K562 (cell line): Measurements from ENCODE around the gene IMMP2L. TPM values are rescaled to one million over a fixed set of nuclear protein-coding genes. Genes with fewer than 3 reads are reported as not detected.

Experiments
- ATAC-seq: fragments of 200-7000 bp; cut with Tn5 transposase; 3 replicates; pipeline ENCODE4 v1.9.1; 2020; ENCODE audit warnings: moderate library complexity
- BruUV-seq: library from RNA; stranded (reverse); fragments of 400-500 nt; replicated peaks from 2 replicates; lab custom pipeline; 2021; lab: Mats Ljungman, UMichigan
- CTCF ChIA-PET: fragments of 300-600 bp; formaldehyde crosslinking; extraction: SDS; loops from one replicate; lab custom pipeline; 2021; ENCODE audit warnings: low intra/inter-chr PET ratio; lab: Yijun Ruan, JAX
- POLR2A ChIA-PET: fragments of 300-600, 350-650 bp; sonication (Branson Sonifier 250); formaldehyde crosslinking; extraction: SDS; loops from one replicate; lab custom pipeline; 2021; ENCODE audit warnings: antibody characterized with exemption, inconsistent platforms; lab: Yijun Ruan, JAX
- DNase-seq, 4 experiments: peaks; one replicate each; pipeline versions ENCODE4 v3.0.0 to v3.0.0-alpha.2; 2011 to 2018; ENCODE audit warnings: low spot score in 3 of 4, mixed read lengths in 3 of 4; ENCODE audit errors: extremely low read depth in 1 of 4
- FAIRE-seq: peaks from 2 replicates; lab custom pipeline; 2011; peaks lifted over from hg19 to GRCh38; lab: Jason Lieb, UNC
- H2AFZ ChIP-seq: 2 replicates; pipeline ENCODE4 v1.6.0; 2011; ENCODE audit warnings: low read depth, low read length, control low read depth, inconsistent platforms
- H3K27ac ChIP-seq: fragments of 200-600 bp; 3 replicates; pipeline ENCODE4 v1.8.0; 2011; ENCODE audit warnings: low read depth, mild to moderate bottlenecking, control low read depth, inconsistent platforms, low read length, moderate library complexity, mixed read lengths; ENCODE audit errors: extremely low read depth
- H3K27me3 ChIP-seq, 2 experiments: fragments of 300-600 bp in 1 of 2; 2 replicates in 1 of 2; 3 replicates in 1 of 2; pipeline versions ENCODE4 v1.6.0 to v1.8.0; 2011; ENCODE audit warnings: inconsistent platforms in 2 of 2, low read length in 2 of 2, mild to moderate bottlenecking in 1 of 2, mixed read lengths in 1 of 2, moderate library complexity in 1 of 2; ENCODE audit not compliant: control insufficient read depth in 2 of 2, insufficient read depth in 2 of 2
- H3K36me3 ChIP-seq: fragments of 300-600 bp; 3 replicates; pipeline ENCODE4 v1.8.0; 2011; ENCODE audit warnings: mild to moderate bottlenecking, low read length, inconsistent platforms; ENCODE audit not compliant: control insufficient read depth, insufficient read depth
- H3K4me1 ChIP-seq, 2 experiments: fragments of 200-600 bp in 1 of 2; replicated peaks in 1 of 2; 2 replicates in 1 of 2; 3 replicates in 1 of 2; pipeline versions ENCODE4 v1.5.1 to v1.8.0; 2011; ENCODE audit warnings: inconsistent platforms in 2 of 2, low read length in 2 of 2, mild to moderate bottlenecking in 1 of 2, mixed read lengths in 1 of 2, moderate library complexity in 1 of 2; ENCODE audit not compliant: control insufficient read depth in 2 of 2, insufficient read depth in 2 of 2
- H3K4me2 ChIP-seq: 2 replicates; pipeline ENCODE4 v1.6.1; 2011; ENCODE audit warnings: low read length, control low read depth, inconsistent platforms, mixed read lengths; ENCODE audit not compliant: insufficient read depth
- H3K4me3 ChIP-seq: fragments of 200-600 bp; sonication (generic), shearing (Covaris generic); 2 replicates; pipeline ENCODE4 v1.5.1; 2016; ENCODE audit warnings: control low read depth, inconsistent platforms
- H3K79me2 ChIP-seq: fragments of 200-600 bp; 3 replicates; pipeline ENCODE4 v1.8.0; 2011; ENCODE audit warnings: low read length, inconsistent platforms; ENCODE audit not compliant: control insufficient read depth, insufficient read depth
- H3K9ac ChIP-seq, 2 experiments: 2 replicates each; pipeline versions ENCODE4 v1.6.0 to v1.6.1; 2011; ENCODE audit warnings: low read depth in 2 of 2, low read length in 2 of 2, control low read depth in 1 of 2, inconsistent platforms in 1 of 2, mild to moderate bottlenecking in 1 of 2, mixed read lengths in 1 of 2; ENCODE audit not compliant: insufficient read depth in 1 of 2
- H3K9me1 ChIP-seq: one replicate; pipeline ENCODE4 v1.6.0; 2011; ENCODE audit warnings: inconsistent platforms, mild to moderate bottlenecking, low read length, moderate library complexity; ENCODE audit not compliant: control insufficient read depth, insufficient read depth
- H3K9me3 ChIP-seq: replicated peaks from 2 replicates; pipeline ENCODE4 v1.5.1; 2011; ENCODE audit warnings: low read depth, low read length, inconsistent platforms; ENCODE audit not compliant: control insufficient read depth, insufficient read depth
- H4K20me1 ChIP-seq: replicated peaks from 2 replicates; pipeline ENCODE4 v1.6.1; 2011; ENCODE audit warnings: low read length, inconsistent platforms, mixed read lengths; ENCODE audit not compliant: control insufficient read depth, insufficient read depth
- CBX8 ChIP-seq: fragments of 200-600 bp; sonication (generic); IDR thresholded peaks from 2 replicates; pipeline ENCODE4 v1.6.1; 2012; ENCODE audit warnings: borderline replicate concordance, mixed run types, low read depth, mild to moderate bottlenecking, moderate library complexity, mixed read lengths, low read length, control low read depth, inconsistent platforms; ENCODE audit not compliant: poor library complexity, severe bottlenecking; ENCODE audit errors: extremely low read depth
- EP400 ChIP-seq: fragments of 450-650 bp; IDR thresholded peaks from 2 replicates; pipeline ENCODE4 v1.6.1; 2017; ENCODE audit warnings: antibody characterized with exemption, mild to moderate bottlenecking, moderate library complexity
- EZH2 ChIP-seq: IDR thresholded peaks from 2 replicates; pipeline ENCODE4 v1.6.1; 2012; ENCODE audit warnings: low read depth, mild to moderate bottlenecking, inconsistent platforms, low read length, borderline replicate concordance
- HNRNPUL1 ChIP-seq: fragments of 200-400 bp; formaldehyde crosslinking; IDR thresholded peaks from 2 replicates; pipeline ENCODE4 v1.6.1; 2017; ENCODE audit warnings: low read length
- KLF13 ChIP-seq: fragments of 450-650 bp; IDR thresholded peaks from 2 replicates; pipeline ENCODE4 v1.6.1; 2016; ENCODE audit warnings: missing genetic modification characterization, low read depth, mild to moderate bottlenecking, missing compliant biosample characterization, moderate library complexity, borderline replicate concordance
- MTA1 ChIP-seq: fragments of 450-650 bp; IDR thresholded peaks from 2 replicates; pipeline ENCODE4 v1.6.1; 2017; ENCODE audit warnings: borderline replicate concordance
- NCOA2 ChIP-seq, 2 experiments: fragments of 450-650 bp; IDR thresholded peaks; 2 replicates each; pipeline ENCODE4 v1.6.1; 2018; ENCODE audit warnings: mild to moderate bottlenecking in 2 of 2, moderate library complexity in 1 of 2; ENCODE audit not compliant: partially characterized antibody in 2 of 2
- NFIC ChIP-seq: fragments of 450-650 bp; IDR thresholded peaks from 2 replicates; pipeline ENCODE4 v1.6.1; 2017; ENCODE audit warnings: mild to moderate bottlenecking, inconsistent platforms
- OTX1 ChIP-seq: fragments of 450-650 bp; formaldehyde crosslinking; IDR thresholded peaks from 2 replicates; pipeline ENCODE4 v1.4.0; 2022; ENCODE audit warnings: mild to moderate bottlenecking
- ZFX ChIP-seq: sonication (generic); formaldehyde crosslinking; IDR thresholded peaks from 2 replicates; pipeline ENCODE4 v1.8.0; 2022; ENCODE audit warnings: mild to moderate bottlenecking, missing genetic modification reagents, moderate library complexity
- ZNF124 ChIP-seq: sonication (generic); formaldehyde crosslinking; IDR thresholded peaks from 2 replicates; pipeline ENCODE4 v1.8.1; 2022; ENCODE audit warnings: missing genetic modification reagents
- WGBS: fragments of 100-300 bp; shearing (Covaris generic); methylation state at CpG from one replicate; pipeline ENCODE4 v1.1.6; 2016; ENCODE audit warnings: low coverage, mixed read lengths; ENCODE audit not compliant: insufficient coverage; ENCODE audit errors: missing lambda C conversion rate; 5-methylcytosine and 5-hydroxymethylcytosine counted together
- in situ Hi-C: fragments of 300-500 bp; cut with MboI; formaldehyde crosslinking; loops from 4 replicates; pipeline ENCODE4 v1.15.0; 2018; ENCODE audit warnings: inconsistent platforms, mixed read lengths
- intact Hi-C: fragments of 100-400 bp; cut with micrococcal nuclease; formaldehyde crosslinking; loops from 2 replicates; pipeline ENCODE4 v1.14.2; 2022
- polyA plus RNA-seq, 8 experiments: library from polyadenylated mRNA; depleted of rRNA in 4 of 8; stranded (reverse) in 5 of 8; unstranded in 3 of 8; fragments of >200 nt; fragmentation: Nextera tagmentation in 2 of 8; fragmentation: Illumina TruSeq in 1 of 8; extraction: Ambion mirVana in 2 of 8; extraction: Trizol in 1 of 8; gene quantifications; 2 replicates each; pipeline versions ENCODE4 v1.2.1 to v1.2.3, GENCODE V29; 2011 to 2014; ENCODE audit warnings: inconsistent platforms in 1 of 8, missing spikeins in 1 of 8
- total RNA-seq, 7 experiments: library from RNA; depleted of rRNA in 6 of 7; stranded (reverse); fragments of >200 nt in 6 of 7; fragmentation: Illumina TruSeq in 2 of 7; extraction: Trizol in 2 of 7; gene quantifications; 2 replicates each; pipeline versions ENCODE4 v1.2.1 to v1.2.3, GENCODE V29; 2011 to 2021; ENCODE audit warnings: low replicate concordance in 1 of 7
- TF ChIP-seq, protein P1 (sequence below): fragments of 250-450 bp; sonication (Bioruptor Pico); IDR thresholded peaks from 2 replicates; pipeline ENCODE4 v1.8.0; 2022; ENCODE audit warnings: inconsistent platforms
- TF ChIP-seq, protein P2 (sequence below): fragments of 450-650 bp; IDR thresholded peaks from 2 replicates; pipeline ENCODE4 v1.6.1; 2016

Gene IMMP2L
- total and polyA plus RNA-seq, 9 of the 15 experiments (the other 6 are each of a cell fraction or from before 2014, with no cell fraction given) = 29.7 to 116 (median 53.0) TPM

GRCh38 chr7:111535142-111535870 is 27.0 kb downstream of the IMMP2L start:
- no peak overlapping the region for H3K4me3 ChIP-seq
- FAIRE-seq (no peak), DNase-seq (no peak), ATAC-seq (no peak)
- no peaks in the 10 kb centered on the region for H3K27me3 ChIP-seq
- no peaks in the 10 kb centered on the region for H3K9me1 ChIP-seq
- H3K4me2 ChIP-seq = no peak overlapping the region
- H3K79me2 ChIP-seq = no peaks in the 10 kb centered on the region
- H4K20me1 ChIP-seq = no peaks in the 10 kb centered on the region
- in situ Hi-C loops = no loop called here
- intact Hi-C loops = no loop called here
- BruUV-seq = no TSS peak
- H3K36me3 ChIP-seq = peaks cover 7% of the 10 kb centered on the region; the same call in 1 of the 3 replicates
- ChIA-PET POLR2A (no interaction called here), CTCF (no interaction called here)
- no peak overlapping the region for H3K27ac ChIP-seq
- no peaks in the 10 kb centered on the region for H3K9me3 ChIP-seq
- peaks cover 0 to 10% of the 10 kb centered on the region in 2 experiments; a peak in 3 of 5 replicates for H3K4me1 ChIP-seq
- H2AFZ ChIP-seq = no peak overlapping the region
- H3K9ac ChIP-seq = no peak overlapping the region
- 78% methylated on average over 3 of the region's 3 CpGs for WGBS
- no peak for TF ChIP-seq HNRNPUL1
- peak in 1 of 2 experiments; percentile 16 for TF ChIP-seq NCOA2 (IDR thresholded peaks at IDR 0.05; ENCODE audit: partially characterized antibody in 2 of 2)
- peak; percentile 36; the same call in 1 of the 2 replicates for TF ChIP-seq MTA1
- TF ChIP-seq EZH2 = no peak
- 0 out of 2 replicates have a peak, but pooled peaks have one; percentile 29 for TF ChIP-seq OTX1

- H3K4me2 ChIP-seq = no peak overlapping the region
- peaks cover 0 to 16% of the 10 kb centered on the region in 2 experiments; a peak in 3 of 5 replicates for H3K4me1 ChIP-seq
- no peaks in the 10 kb centered on the region for H3K9me1 ChIP-seq
- no peaks in the 10 kb centered on the region for H3K27me3 ChIP-seq
- ATAC-seq (peak; percentile 25), FAIRE-seq (no peak), DNase-seq (no peak)
- H3K9ac ChIP-seq = no peak overlapping the region
- BruUV-seq = no TSS peak
- in situ Hi-C loops = no loop called here
- peak overlapping the region; percentile 2; the same call in 1 of the 3 replicates for H3K27ac ChIP-seq
- H3K36me3 ChIP-seq = no peaks in the 10 kb centered on the region
- ChIA-PET POLR2A (interaction anchor here (0.7 to 1.9 kb wide), 5 partner anchors 17 to 399 kb away, joined by 3 to 6 read pairs (median 4); no protein-coding TSS in a partner anchor), CTCF (no interaction called here)
- H4K20me1 ChIP-seq = no peaks in the 10 kb centered on the region
- H2AFZ ChIP-seq = no peak overlapping the region
- H3K9me3 ChIP-seq = no peaks in the 10 kb centered on the region
- intact Hi-C loops = no loop called here
- no peak overlapping the region for H3K4me3 ChIP-seq
- H3K79me2 ChIP-seq = no peaks in the 10 kb centered on the region
- no peak for TF ChIP-seq CBX8
- 0 out of 2 replicates have a peak, but pooled peaks have one; percentile 7 for TF ChIP-seq KLF13 (tag)
- no peak for TF ChIP-seq ZNF124
- TF ChIP-seq EP400 = no peak
- TF ChIP-seq NFIC = peak; percentile 20; the same call in 1 of the 2 replicates
- TF ChIP-seq, protein P1, sequence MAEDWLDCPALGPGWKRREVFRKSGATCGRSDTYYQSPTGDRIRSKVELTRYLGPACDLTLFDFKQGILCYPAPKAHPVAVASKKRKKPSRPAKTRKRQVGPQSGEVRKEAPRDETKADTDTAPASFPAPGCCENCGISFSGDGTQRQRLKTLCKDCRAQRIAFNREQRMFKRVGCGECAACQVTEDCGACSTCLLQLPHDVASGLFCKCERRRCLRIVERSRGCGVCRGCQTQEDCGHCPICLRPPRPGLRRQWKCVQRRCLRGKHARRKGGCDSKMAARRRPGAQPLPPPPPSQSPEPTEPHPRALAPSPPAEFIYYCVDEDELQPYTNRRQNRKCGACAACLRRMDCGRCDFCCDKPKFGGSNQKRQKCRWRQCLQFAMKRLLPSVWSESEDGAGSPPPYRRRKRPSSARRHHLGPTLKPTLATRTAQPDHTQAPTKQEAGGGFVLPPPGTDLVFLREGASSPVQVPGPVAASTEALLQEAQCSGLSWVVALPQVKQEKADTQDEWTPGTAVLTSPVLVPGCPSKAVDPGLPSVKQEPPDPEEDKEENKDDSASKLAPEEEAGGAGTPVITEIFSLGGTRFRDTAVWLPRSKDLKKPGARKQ (CRISPR knock-in tag) = no peak
- TF ChIP-seq, protein P2, sequence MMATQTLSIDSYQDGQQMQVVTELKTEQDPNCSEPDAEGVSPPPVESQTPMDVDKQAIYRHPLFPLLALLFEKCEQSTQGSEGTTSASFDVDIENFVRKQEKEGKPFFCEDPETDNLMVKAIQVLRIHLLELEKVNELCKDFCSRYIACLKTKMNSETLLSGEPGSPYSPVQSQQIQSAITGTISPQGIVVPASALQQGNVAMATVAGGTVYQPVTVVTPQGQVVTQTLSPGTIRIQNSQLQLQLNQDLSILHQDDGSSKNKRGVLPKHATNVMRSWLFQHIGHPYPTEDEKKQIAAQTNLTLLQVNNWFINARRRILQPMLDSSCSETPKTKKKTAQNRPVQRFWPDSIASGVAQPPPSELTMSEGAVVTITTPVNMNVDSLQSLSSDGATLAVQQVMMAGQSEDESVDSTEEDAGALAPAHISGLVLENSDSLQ = no peak
- TF ChIP-seq ZFX (CRISPR knock-in tag) = no peak
Measured at GRCh38 chr7:111532625-111533024, 29.7 kb downstream of the IMMP2L start.
